ENCODE results near the gene MIA2.

Gene MIA2

GRCh38 chr14:39302124-39302810 is 68.6 kb downstream of the MIA2 start:
- TF ChIP-seq GATA2 (IDR thresholded peaks at IDR 0.05; ENCODE audit: low read depth, low read length) (no peak), GATA3 (IDR thresholded peaks at IDR 0.05; ENCODE audit: low read depth, low read length) (no peak)

GRCh38 chr14:39303115-39303514 is 69.4 kb downstream of the MIA2 start:
- no peak for TF ChIP-seq GATA3 (IDR thresholded peaks at IDR 0.05; ENCODE audit: low read depth, low read length)
- TF ChIP-seq GATA2 (IDR thresholded peaks at IDR 0.05; ENCODE audit: low read depth, low read length): no peak

GRCh38 chr14:39307815-39308214 is 74.1 kb downstream of the MIA2 start:
- TF ChIP-seq GATA3 (IDR thresholded peaks at IDR 0.05; ENCODE audit: low read depth, low read length) (no peak), GATA2 (IDR thresholded peaks at IDR 0.05; ENCODE audit: low read depth, low read length) (no peak)

- no peak for TF ChIP-seq GATA2 (IDR thresholded peaks at IDR 0.05; ENCODE audit: low read depth, low read length)
- no peak for TF ChIP-seq GATA3 (IDR thresholded peaks at IDR 0.05; ENCODE audit: low read depth, low read length)
Measured at GRCh38 chr14:39310051-39310450, 76.3 kb downstream of the MIA2 start.

DNA sequence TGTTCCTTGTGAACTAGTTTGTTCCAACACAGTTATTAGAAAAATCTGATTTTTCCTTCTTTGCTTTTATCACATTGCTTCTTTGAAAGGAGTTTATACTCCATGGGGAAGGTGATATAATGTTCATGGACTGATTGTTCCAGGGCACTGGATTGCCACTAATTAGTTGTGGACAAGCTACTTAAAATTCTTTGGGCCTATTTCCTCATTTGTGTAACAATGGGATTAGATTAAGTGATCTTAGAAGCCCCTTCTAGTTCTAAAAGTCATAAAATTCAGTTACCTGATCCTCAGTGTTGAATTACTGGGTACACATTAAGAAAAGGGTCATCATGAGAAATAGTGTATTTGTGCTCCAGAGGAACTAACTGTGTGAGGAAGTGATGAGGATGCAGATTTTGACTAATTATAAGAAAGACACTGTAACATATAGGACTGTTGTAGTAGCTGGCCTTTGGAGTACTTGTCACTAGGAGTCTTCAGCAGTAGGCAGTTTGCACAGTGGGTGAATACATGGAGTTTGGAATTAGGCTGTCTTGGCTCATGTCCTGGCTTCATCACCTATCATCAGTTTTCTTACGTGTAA is 82.2 kb downstream of the MIA2 start:
- no peak for TF ChIP-seq GATA2 (IDR thresholded peaks at IDR 0.05; ENCODE audit: low read depth, low read length)
- no peak for TF ChIP-seq GATA3 (IDR thresholded peaks at IDR 0.05; ENCODE audit: low read depth, low read length)

GRCh38 chr14:39316830-39317553 is 83.3 kb downstream of the MIA2 start:
- TF ChIP-seq GATA2 (IDR thresholded peaks at IDR 0.05; ENCODE audit: low read depth, low read length): no peak
- TF ChIP-seq GATA3 (IDR thresholded peaks at IDR 0.05; ENCODE audit: low read depth, low read length): no peak

- TF ChIP-seq GATA2 (IDR thresholded peaks at IDR 0.05; ENCODE audit: low read depth, low read length) (no peak), GATA3 (IDR thresholded peaks at IDR 0.05; ENCODE audit: low read depth, low read length) (no peak)
Measured at GRCh38 chr14:39318574-39318973, 84.9 kb downstream of the MIA2 start.

- TF ChIP-seq GATA3 (IDR thresholded peaks at IDR 0.05; ENCODE audit: low read depth, low read length) (no peak), GATA2 (IDR thresholded peaks at IDR 0.05; ENCODE audit: low read depth, low read length) (no peak)
Measured at GRCh38 chr14:39319381-39319780, 85.7 kb downstream of the MIA2 start.

- TF ChIP-seq GATA3 (IDR thresholded peaks at IDR 0.05; ENCODE audit: low read depth, low read length) (no peak), GATA2 (IDR thresholded peaks at IDR 0.05; ENCODE audit: low read depth, low read length) (no peak)
Measured at GRCh38 chr14:39320318-39320717, 86.6 kb downstream of the MIA2 start.

GRCh38 chr14:39322807-39323206 is 89.1 kb downstream of the MIA2 start:
- TF ChIP-seq GATA2 (IDR thresholded peaks at IDR 0.05; ENCODE audit: low read depth, low read length): no peak
- no peak for TF ChIP-seq GATA3 (IDR thresholded peaks at IDR 0.05; ENCODE audit: low read depth, low read length)

GRCh38 chr14:39324097-39324496 is 90.4 kb downstream of the MIA2 start:
- TF ChIP-seq GATA3 (IDR thresholded peaks at IDR 0.05; ENCODE audit: low read depth, low read length) (no peak), GATA2 (IDR thresholded peaks at IDR 0.05; ENCODE audit: low read depth, low read length) (no peak)

GRCh38 chr14:39339003-39339402 is 105.3 kb downstream of the MIA2 start:
- TF ChIP-seq GATA3 (IDR thresholded peaks at IDR 0.05; ENCODE audit: low read depth, low read length) (no peak), GATA2 (IDR thresholded peaks at IDR 0.05; ENCODE audit: low read depth, low read length) (no peak)

DNA sequence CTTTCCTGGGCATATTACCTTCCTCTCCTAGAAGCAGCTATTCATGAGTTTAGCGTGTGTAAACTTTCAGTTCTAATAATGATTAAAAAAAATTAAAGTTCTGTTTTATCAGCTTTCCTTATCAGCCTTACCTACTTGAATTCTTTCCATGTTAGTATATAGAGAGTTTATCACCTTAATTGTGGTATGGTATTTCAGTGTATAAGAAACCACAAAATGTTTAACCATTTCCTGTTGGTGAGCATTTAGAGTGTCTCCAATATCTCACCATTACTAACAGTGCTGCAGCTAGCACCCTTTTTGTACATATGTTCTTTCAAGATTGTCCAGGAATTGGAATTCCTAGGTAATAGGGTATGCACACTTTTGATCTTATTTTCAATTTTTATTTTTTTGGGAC is 109.1 kb downstream of the MIA2 start:
- TF ChIP-seq GATA3 (IDR thresholded peaks at IDR 0.05; ENCODE audit: low read depth, low read length) (no peak), GATA2 (IDR thresholded peaks at IDR 0.05; ENCODE audit: low read depth, low read length) (no peak)

DNA sequence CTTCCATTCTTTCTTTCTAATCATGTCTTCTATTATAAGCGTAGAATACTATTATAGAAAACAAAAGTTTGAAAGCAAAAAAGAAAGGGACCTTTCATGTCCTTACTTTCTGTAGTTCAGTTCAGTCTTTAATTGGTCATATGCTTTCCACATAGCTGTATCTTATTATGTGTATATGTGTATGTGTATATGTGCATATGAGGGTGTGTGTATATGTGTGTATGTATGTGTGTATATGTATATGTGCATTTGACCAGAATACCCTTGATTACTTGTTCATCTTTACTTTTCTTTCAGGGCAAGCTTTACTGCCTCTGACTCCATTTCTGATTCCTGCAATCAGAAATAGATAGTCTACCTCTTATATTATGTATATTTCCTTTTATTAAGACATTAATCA is 109.9 kb downstream of the MIA2 start:
- TF ChIP-seq GATA3 (IDR thresholded peaks at IDR 0.05; ENCODE audit: low read depth, low read length) (no peak), GATA2 (IDR thresholded peaks at IDR 0.05; ENCODE audit: low read depth, low read length) (no peak)

DNA sequence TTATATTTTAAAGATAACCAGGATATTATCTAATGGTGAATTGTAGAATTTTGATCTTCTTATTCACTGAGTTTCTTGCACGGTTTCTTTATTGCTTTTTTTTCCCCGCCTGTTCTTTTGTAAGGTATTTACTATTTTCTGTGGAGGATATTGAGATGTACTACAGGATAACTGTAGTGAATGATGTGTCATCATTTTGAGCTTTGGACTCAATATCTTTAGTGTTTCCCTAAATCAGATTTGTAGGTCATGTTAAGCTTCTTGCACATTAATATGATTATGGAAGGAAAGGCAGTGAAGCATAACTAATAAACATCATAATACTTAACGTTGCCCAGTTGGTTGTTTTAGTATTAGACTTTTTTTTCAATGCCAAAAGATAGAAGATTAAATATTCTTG is 117.2 kb downstream of the MIA2 start:
- TF ChIP-seq GATA2 (IDR thresholded peaks at IDR 0.05; ENCODE audit: low read depth, low read length) (no peak), GATA3 (IDR thresholded peaks at IDR 0.05; ENCODE audit: low read depth, low read length) (no peak)
